ENCODE data around the gene STXBP3. TPM values are rescaled to one million over a fixed set of nuclear protein-coding genes. Genes with fewer than 3 reads are reported as not detected.

STXBP3 gene
- total RNA-seq, 4 donors from 2014 or later = 57.4 to 80.7 (median 69.5) TPM

- intact Hi-C loops (cut with DNase I; ENCODE audit: low total_unique reads) = no loop called here
- TF ChIP-seq CTCF (IDR thresholded peaks at IDR 0.05) (no peak), POLR2A (IDR thresholded peaks at IDR 0.05) (no peak)
- no peak for DNase-seq (ENCODE audit: low spot score in 2 of 2)
- no peak overlapping the region for H3K4me3 ChIP-seq (ENCODE audit: low read depth, poor library complexity, severe bottlenecking)
Measured at GRCh38 chr1:108817811-108818210, 71.3 kb downstream of the STXBP3 start.

- TF ChIP-seq CTCF (IDR thresholded peaks at IDR 0.05) = no peak
- no peak for TF ChIP-seq POLR2A (IDR thresholded peaks at IDR 0.05)
- intact Hi-C loops (cut with DNase I; ENCODE audit: low total_unique reads) = loop anchor here (10.0 kb wide), 1 partner anchor 305 kb away; no protein-coding TSS in a partner anchor
- WGBS, 2 donors = 51 to 52% methylated on average over 5 of the region's 5 CpGs
Measured at GRCh38 chr1:108819878-108820277, 73.4 kb downstream of the STXBP3 start.

GRCh38 chr1:108823632-108824031 is 77.2 kb downstream of the STXBP3 start:
- DNase-seq (ENCODE audit: low spot score in 2 of 2) = no peak
- WGBS, 2 donors = 57 to 78% methylated on average over 3 of the region's 3 CpGs
- H3K4me3 ChIP-seq (ENCODE audit: low read depth, poor library complexity, severe bottlenecking) = no peak overlapping the region
- intact Hi-C loops (cut with DNase I; ENCODE audit: low total_unique reads) = loop anchor here (10.0 kb wide), 1 partner anchor 309 kb away; no protein-coding TSS in a partner anchor
- TF ChIP-seq POLR2A (IDR thresholded peaks at IDR 0.05) (no peak), CTCF (IDR thresholded peaks at IDR 0.05) (no peak)

More at GRCh38 chr1:108819878-108820277, 73.4 kb downstream of the STXBP3 start:
- H3K4me3 ChIP-seq (ENCODE audit: low read depth, poor library complexity, severe bottlenecking) = no peak overlapping the region
- no peak for DNase-seq (ENCODE audit: low spot score in 2 of 2)

- TF ChIP-seq POLR2A (IDR thresholded peaks at IDR 0.05) (no peak), CTCF (IDR thresholded peaks at IDR 0.05) (no peak)
- intact Hi-C loops (cut with DNase I; ENCODE audit: low total_unique reads) = loop anchor here (10.0 kb wide), 1 partner anchor 309 kb away; no protein-coding TSS in a partner anchor
- 64 to 65% methylated on average over 3 of the region's 3 CpGs for WGBS, 2 donors
- DNase-seq (ENCODE audit: low spot score in 2 of 2) = no peak
- no peak overlapping the region for H3K4me3 ChIP-seq (ENCODE audit: low read depth, poor library complexity, severe bottlenecking)
Measured at GRCh38 chr1:108824051-108824450, 77.6 kb downstream of the STXBP3 start.

- no peak for TF ChIP-seq POLR2A (IDR thresholded peaks at IDR 0.05)
- no peak for TF ChIP-seq CTCF (IDR thresholded peaks at IDR 0.05)
- 47 to 50% methylated on average over 3 of the region's 3 CpGs for WGBS, 2 donors
- intact Hi-C loops (cut with DNase I; ENCODE audit: low total_unique reads) = loop anchor here (5.0 to 10.0 kb wide), 2 partner anchors 66 to 311 kb away; no protein-coding TSS in a partner anchor
- no peak for DNase-seq (ENCODE audit: low spot score in 2 of 2)
- H3K4me3 ChIP-seq (ENCODE audit: low read depth, poor library complexity, severe bottlenecking) = no peak overlapping the region
Measured at GRCh38 chr1:108826081-108826635, 79.7 kb downstream of the STXBP3 start.
